ENCODE measurements around the gene ACOT7. TPM values are rescaled to one million over a fixed set of nuclear protein-coding genes. Genes with fewer than 3 reads are reported as not detected.
A peak's percentile ranks its signal among the peaks of the same experiment; 100 is the strongest.

Gene ACOT7
- total RNA-seq, 1 experiment from 2014 or later, result 70.2 TPM

DNA sequence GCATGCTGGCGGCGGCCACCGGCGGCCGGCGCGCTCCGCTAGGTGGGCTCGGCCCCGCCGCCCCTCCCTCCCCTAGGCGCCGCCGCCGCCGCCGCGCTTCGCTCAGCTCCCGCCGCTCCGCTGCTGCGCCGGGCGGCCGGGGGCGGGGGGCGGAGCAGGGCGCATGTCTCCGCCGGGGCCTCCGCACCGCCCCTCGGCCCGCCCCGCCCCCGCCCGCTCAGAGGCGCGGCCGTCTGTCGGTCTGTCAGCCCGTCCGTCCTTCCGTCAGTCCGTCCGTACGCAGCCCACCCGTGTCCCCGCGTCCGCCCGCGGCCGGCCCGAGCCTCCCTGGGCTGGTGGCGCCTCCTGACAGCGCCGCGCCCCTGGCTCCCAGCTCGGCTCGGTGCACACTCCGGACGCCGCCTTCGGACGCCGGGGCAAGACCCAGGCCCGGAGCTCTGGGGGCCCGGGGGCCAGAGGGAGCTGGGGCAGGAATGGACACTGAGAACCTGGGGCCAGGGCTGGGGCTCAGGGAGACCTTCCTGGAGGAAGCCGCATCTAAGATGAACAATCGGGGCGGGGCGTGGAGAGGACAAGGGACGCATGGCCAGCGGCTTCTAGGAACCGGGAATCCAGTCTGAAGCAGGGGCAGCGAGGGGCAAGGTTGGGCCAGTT lies 132.5 kb downstream of the ACOT7 start, which contains the start of gene GPR153:
GPR153 (minus strand) TSS at position 138 of the 654 bp plus-strand sequence. CDS start 6,193 bp downstream, outside the sequence.
- 0 out of 2 replicates have a peak, but pooled peaks cover 5% of the 10 kb centered on the region for H3F3A ChIP-seq (ENCODE audit: insufficient read depth, low read depth)
- intact Hi-C loops (cut with micrococcal nuclease; ENCODE audit: unreplicated experiment), result loop anchor here (5.0 kb wide), 3 partner anchors 41 to 141 kb away; no protein-coding TSS in a partner anchor
- no peaks in the 10 kb centered on the region for H3K79me2 ChIP-seq (ENCODE audit: low read depth)
- H2AFZ ChIP-seq, result no peak within 1 kb of the TSS
- H3K4me2 ChIP-seq, result peak within 1 kb of the TSS; percentile 79
- CTCF ChIA-PET, result no interaction called here
- H3K4me1 ChIP-seq (replicated peaks; ENCODE audit: insufficient read depth), result no peaks in the 10 kb centered on the region
- no peak within 1 kb of the TSS for H3K27ac ChIP-seq
- H4K20me1 ChIP-seq (ENCODE audit: insufficient read depth), result no peaks in the 10 kb centered on the region
- DNase-seq, result peak in 1 of 2 experiments; percentile 32
- H3K9me3 ChIP-seq (ENCODE audit: insufficient read depth, low read depth), result no peaks in the 10 kb centered on the region
- POLR2A ChIA-PET (ENCODE audit: unreplicated experiment), result interaction anchor here (0.6 kb wide), 1 partner anchor 259 kb away, joined by 3 read pairs; no protein-coding TSS in a partner anchor
- TF ChIP-seq CTCF (conservative IDR thresholded peaks at IDR 0.05) (no peak), EZH2 (IDR thresholded peaks at IDR 0.05; ENCODE audit: low read depth) (no peak)
- H3K36me3 ChIP-seq (ENCODE audit: low read depth), result no peaks in the 10 kb centered on the region
- no TSS peak for BruUV-seq (replicated peaks)
- H3K27me3 ChIP-seq (ENCODE audit: insufficient read depth, low read depth), result no peaks in the 10 kb centered on the region
- peak within 1 kb of the TSS; percentile 54; the same call in 1 of the 2 replicates for H3K4me3 ChIP-seq
- no peaks in the 10 kb centered on the region for H3K9me2 ChIP-seq (ENCODE audit: insufficient read depth)

DNA sequence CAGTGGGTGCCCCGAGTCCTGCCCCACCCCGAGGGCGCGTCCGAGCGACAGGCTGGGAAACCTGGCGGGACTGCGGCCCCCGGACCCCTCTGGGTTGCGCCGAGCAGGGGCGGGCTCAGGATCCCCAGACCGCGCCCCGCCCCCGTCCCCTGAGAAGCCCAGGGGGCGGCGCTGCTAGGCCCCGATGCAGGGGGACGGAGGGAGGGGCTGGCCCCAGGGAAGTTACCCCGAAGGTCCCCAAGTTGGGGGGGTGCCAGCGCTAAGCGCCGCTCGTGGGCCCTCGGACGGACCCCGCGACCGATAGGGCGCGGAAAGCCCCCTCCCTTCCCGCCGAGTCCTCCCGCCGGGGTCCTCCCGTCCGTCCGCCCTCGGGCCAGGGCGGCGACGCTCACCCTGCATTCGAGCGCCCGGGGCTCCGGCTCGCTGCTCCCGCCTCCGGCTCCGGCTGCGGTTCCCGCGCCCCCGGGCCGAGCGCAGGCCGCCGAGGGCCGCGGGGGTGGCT lies 133.1 kb downstream of the ACOT7 start:
- no peak overlapping the region for H2AFZ ChIP-seq
- H3K27ac ChIP-seq, result no peak overlapping the region
- no peaks in the 10 kb centered on the region for H3K9me2 ChIP-seq (ENCODE audit: insufficient read depth)
- H3K9me3 ChIP-seq (ENCODE audit: insufficient read depth, low read depth), result no peaks in the 10 kb centered on the region
- H3K4me1 ChIP-seq (replicated peaks; ENCODE audit: insufficient read depth), result no peaks in the 10 kb centered on the region
- H4K20me1 ChIP-seq (ENCODE audit: insufficient read depth), result no peaks in the 10 kb centered on the region
- POLR2A ChIA-PET (ENCODE audit: unreplicated experiment), result no interaction called here
- TF ChIP-seq EZH2 (IDR thresholded peaks at IDR 0.05; ENCODE audit: low read depth) (no peak), CTCF (conservative IDR thresholded peaks at IDR 0.05) (no peak)
- H3F3A ChIP-seq (ENCODE audit: insufficient read depth, low read depth), result 0 out of 2 replicates have a peak, but pooled peaks cover 5% of the 10 kb centered on the region
- H3K79me2 ChIP-seq (ENCODE audit: low read depth), result no peaks in the 10 kb centered on the region
- DNase-seq, result peak in 1 of 2 experiments; percentile 25
- no peaks in the 10 kb centered on the region for H3K36me3 ChIP-seq (ENCODE audit: low read depth)
- peak overlapping the region; percentile 62 for H3K4me2 ChIP-seq
- CTCF ChIA-PET, result no interaction called here
- BruUV-seq (replicated peaks), result no TSS peak
- H3K27me3 ChIP-seq (ENCODE audit: insufficient read depth, low read depth), result no peaks in the 10 kb centered on the region
- intact Hi-C loops (cut with micrococcal nuclease; ENCODE audit: unreplicated experiment), result loop anchor here (5.0 kb wide), 3 partner anchors 42 to 142 kb away; no protein-coding TSS in a partner anchor
- peak overlapping the region; percentile 54; the same call in 1 of the 2 replicates for H3K4me3 ChIP-seq

DNA sequence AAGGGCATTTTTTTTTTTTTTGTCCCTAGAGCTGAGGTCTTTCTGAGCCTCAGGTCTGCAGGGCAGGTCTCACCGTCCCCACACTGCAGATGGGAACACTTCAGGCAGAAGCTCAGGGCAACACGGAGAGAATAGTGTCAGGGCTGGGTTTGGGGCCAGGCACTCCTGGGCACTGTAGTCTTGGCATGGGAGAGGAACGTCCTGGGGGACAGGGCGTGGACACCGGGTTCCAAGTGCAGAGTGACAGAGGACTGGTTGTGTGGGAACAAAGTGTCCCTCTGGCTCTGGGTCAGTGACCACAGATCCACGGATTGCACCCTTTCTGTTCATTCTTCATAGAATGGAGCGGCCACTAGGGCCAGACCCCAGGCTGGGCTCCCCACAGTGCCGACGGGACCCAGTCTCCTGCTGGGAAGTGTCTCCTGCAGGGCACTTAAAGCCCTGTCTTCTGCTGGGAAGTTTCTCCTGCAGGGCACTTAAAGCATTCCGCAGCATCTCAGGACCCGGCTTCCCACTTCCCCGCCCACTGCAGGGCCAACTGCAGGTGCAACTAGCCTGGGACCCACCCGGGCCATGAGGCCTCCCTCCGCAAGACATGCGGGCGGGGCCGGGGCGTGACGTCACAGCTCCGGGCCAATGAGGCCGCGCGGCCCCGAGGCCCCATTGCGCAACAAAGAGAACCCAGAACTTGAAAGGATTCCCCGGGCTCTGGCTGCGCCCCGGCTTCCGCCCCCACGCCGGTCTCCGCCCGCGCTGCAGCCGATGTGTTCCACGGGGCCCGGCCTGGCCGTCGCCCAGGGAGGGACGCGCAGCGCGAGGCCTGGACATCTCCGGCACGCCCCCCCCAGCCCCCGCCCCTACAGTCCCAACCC lies 133.8 kb downstream of the ACOT7 start:
- no peak for TF ChIP-seq CTCF (conservative IDR thresholded peaks at IDR 0.05)
- no peak for TF ChIP-seq EZH2 (IDR thresholded peaks at IDR 0.05; ENCODE audit: low read depth)
- Histone ChIP-seq H3K4me1 (replicated peaks; ENCODE audit: insufficient read depth) (no peaks in the 10 kb centered on the region), H3K79me2 (ENCODE audit: low read depth) (no peaks in the 10 kb centered on the region), H2AFZ (no peak overlapping the region), H3K27me3 (ENCODE audit: insufficient read depth, low read depth) (no peaks in the 10 kb centered on the region), H4K20me1 (ENCODE audit: insufficient read depth) (no peaks in the 10 kb centered on the region), H3K36me3 (ENCODE audit: low read depth) (no peaks in the 10 kb centered on the region), H3K4me2 (peak overlapping the region; percentile 62), H3K4me3 (peak overlapping the region; percentile 54; the same call in 1 of the 2 replicates), H3K9me2 (ENCODE audit: insufficient read depth) (no peaks in the 10 kb centered on the region), H3K9me3 (ENCODE audit: insufficient read depth, low read depth) (no peaks in the 10 kb centered on the region), H3F3A (ENCODE audit: insufficient read depth, low read depth) (0 out of 2 replicates have a peak, but pooled peaks cover 5% of the 10 kb centered on the region), H3K27ac (no peak overlapping the region)
- intact Hi-C loops (cut with micrococcal nuclease; ENCODE audit: unreplicated experiment), result loop anchor here (5.0 kb wide), 3 partner anchors 43 to 143 kb away; no protein-coding TSS in a partner anchor
- TSS peak; percentile 11 for BruUV-seq (replicated peaks)
- DNase-seq, result peak; percentile 55 to 79
- ChIA-PET POLR2A (ENCODE audit: unreplicated experiment) (no interaction called here), CTCF (interaction anchor here (0.6 kb wide), 1 partner anchor 155 kb away, joined by 4 read pairs; no protein-coding TSS in a partner anchor)
